NCI-H1417 treated with DMSO at 0.1 percent for 48 hours (cell line): ENCODE data around the gene EPHB4.
"Not testable (repeated sequence)": the region's sequence is repeated elsewhere in the genome, so short reads cannot be mapped to it uniquely, and the experiment has no call there.

Experiments
- DNase-seq: peaks from one replicate; lab custom pipeline; 2025; lab: John Stamatoyannopoulos, UW

The EPHB4 gene

DNA sequence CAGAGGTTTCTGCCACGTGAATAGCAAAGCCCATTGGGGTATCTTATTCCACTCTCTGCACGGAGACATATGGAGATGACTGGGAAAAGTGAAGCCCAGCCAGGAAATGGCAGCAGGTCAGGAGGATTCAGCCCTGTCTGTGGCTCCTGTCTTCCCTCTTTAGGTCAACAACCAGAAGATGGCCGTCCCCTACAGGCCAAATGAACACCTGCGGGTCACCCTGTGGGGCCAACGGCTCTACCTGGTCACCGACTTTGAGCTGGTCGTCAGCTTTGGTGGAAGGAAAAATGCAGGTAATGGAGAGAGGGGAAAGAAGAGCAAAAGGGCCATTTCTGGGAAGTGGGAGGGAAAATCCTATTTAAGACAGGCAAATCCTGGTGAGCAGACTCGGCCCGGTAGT lies 38.3 kb downstream of the EPHB4 start:
- DNase-seq, result no peak

DNA sequence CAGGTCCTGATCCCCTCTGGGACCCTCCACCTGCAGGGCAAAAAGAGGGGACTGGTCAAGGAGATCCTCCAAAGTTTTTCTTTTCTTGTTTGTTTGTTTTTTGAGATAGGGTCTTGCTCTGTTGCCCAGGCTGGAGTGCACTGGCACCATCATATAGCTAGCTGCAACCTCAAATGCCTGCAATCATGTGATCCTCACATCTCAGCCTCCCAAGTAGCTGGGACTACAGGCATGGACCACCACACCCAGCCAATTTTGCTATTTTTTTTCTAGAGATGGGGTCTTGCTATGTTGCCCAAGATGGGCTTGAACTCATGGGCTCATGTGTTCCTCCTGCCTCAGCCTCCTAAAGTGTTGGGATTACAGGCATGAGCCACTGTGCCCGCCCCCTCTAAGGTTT lies 41.0 kb downstream of the EPHB4 start:
- DNase-seq, result no peak

DNA sequence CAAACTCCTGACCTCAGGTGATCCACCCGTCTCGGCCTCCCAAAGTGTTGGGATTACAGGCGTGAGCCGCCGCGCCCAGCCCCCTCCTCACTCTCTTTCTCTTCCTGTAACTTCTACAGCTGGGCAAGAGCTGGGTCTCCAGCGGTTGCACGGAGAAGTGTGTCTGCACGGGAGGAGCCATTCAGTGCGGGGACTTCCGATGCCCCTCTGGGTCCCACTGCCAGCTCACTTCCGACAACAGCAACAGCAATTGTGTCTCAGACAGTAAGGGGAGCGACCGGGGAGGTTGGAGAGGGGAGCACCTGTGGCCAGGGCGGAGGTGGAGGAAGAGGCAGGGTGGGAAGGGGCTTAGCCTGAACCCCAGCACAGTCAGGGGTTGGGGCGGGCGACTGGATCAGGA lies 41.4 kb downstream of the EPHB4 start:
- DNase-seq, result no peak

DNA sequence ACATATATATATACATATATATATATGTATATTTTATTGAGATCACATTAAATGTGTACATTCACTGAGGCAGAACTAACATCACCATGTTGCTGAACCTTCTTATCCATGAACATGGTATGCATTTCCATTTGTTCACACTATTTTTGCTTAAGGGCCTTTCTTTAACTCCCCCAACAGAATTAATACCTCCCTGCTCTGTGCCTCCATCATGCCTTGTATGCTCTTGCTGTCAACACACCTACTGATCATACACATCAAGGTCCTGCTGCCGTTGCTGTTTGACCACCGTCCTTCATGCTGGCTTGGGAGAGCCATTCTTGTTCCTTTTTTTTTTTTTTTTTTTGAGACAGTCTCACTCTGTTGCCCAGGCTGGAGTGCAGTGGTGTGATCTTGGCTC lies 43.5 kb downstream of the EPHB4 start:
- DNase-seq, result no peak

- DNase-seq, result no peak
Observed at GRCh38 chr7:100781255-100781654, 46.1 kb downstream of the EPHB4 start.

- DNase-seq, result no peak
Observed at GRCh38 chr7:100779359-100779758, 48.0 kb downstream of the EPHB4 start.

DNA sequence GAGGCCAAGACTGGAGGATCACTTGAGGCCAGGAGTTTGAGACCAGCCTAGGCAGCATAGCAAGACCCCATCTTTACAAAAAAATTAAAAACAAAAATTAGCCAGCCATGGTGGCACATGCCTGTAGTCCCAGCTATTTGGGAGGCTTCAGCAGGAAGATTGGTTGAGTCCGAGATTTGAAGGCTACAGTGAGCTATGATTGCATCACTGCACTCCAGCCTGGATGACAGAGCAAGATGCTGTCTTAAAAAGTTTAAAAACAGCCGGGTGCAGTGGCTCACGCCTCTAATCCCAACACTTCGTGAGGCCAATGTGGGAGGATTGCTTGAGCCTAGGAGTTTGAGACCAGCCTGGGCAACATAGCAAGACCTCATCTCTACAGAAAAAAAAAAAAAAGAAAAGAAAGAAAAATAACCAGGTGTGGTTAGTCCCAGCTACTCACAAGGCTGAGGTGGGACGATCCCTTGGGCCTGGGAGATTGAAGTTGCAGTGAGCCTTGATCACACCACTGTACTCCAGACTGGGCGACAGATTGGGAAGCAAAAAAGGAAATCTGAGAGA lies 49.2 kb downstream of the EPHB4 start:
- DNase-seq, result no peak

GRCh38 chr7:100773491-100773890 lies 53.8 kb downstream of the EPHB4 start:
- DNase-seq, result no peak

GRCh38 chr7:100768784-100769183 lies 58.5 kb downstream of the EPHB4 start:
- DNase-seq, result no peak

DNA sequence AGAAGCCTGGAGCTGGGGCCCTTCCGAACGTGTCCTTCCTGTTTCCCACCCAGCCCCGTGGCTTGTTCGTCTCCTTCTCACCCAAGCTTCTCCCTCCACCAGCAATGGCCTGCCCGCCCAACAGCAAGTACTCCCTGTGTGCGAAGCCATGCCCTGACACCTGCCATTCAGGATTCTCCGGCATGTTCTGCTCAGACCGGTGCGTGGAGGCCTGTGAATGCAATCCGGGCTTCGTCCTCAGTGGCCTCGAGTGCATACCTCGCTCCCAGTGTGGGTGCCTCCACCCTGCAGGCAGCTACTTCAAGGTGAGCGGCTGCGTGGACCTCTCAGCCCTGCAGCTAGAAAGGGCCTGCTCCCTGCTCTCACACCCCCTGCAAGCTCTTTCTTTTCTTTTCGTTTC lies 62.1 kb downstream of the EPHB4 start:
- no peak for DNase-seq

DNA sequence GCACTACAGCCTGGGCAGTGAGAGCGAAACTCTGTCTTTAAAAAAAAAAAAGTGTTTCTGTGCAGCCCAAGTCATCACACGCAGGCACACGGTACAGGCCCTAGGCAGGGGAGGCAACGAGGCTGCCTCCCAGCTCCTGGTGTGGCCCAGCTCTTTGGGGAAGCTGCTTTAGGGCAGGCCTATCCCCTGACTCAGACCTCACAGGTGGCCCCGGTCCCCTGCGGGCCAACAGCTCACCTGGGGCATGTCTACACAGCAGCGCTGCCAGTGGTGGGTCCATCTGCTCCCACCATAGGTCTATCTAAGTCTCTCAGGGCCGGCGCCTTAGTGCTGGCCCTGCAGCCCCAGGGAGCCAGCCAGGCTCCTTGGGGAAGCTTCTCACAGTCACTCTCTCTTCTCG lies 62.5 kb downstream of the EPHB4 start:
- DNase-seq, result no peak

DNA sequence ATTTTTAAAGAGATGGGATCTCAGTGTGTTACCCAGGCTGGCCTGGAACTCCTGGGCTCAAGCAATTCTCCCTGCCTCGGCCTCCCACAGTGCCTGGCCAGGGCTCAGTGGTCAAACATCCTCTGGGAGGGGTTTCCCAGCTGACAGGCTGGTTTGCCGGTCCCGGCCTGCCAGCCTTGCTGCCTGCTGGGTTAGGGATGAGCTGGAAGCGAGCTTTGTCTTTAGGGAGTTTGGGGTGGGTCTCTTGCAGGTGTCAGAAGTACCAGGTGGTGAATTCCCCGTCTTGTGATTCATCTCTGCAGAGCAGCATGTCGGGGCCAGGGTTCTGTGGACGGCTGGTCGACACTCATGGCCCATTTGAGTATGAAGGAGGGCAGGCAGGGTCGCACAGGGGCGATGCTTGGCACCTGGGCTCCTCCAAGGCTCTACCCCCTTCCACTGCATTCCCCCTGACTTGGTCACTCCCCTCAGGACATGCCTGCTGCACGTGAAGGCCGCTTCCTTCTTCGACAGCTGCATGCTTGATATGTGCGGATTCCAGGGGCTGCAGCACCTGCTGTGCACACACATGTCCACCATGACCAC lies 63.7 kb downstream of the EPHB4 start:
- DNase-seq, result no peak

GRCh38 chr7:100762841-100763240 lies 64.5 kb downstream of the EPHB4 start:
- DNase-seq, result not testable (repeated sequence)

- DNase-seq, result no peak
Observed at GRCh38 chr7:100759357-100760171, 67.8 kb downstream of the EPHB4 start.

- no peak for DNase-seq
Observed at GRCh38 chr7:100753750-100754149, 73.6 kb downstream of the EPHB4 start.

DNA sequence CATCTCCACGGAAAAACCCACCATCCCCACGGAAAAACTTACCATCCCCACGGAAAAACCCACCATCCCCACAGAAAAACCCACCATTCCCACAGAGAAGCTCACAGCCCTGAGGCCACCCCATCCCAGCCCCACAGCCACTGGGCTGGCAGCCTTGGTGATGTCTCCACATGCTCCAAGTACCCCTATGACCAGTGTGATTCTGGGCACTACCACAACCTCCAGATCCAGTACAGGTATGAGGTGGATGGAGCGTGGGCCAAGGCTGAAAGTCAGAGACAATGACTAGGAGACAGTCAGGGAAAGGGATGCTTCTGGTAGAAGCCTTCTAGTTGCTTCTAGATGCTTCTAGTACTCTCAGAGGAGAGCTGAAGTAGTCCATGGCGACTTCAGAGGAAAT lies 74.3 kb downstream of the EPHB4 start:
- no peak for DNase-seq
